Stomach smooth muscle (tissue), 2 donors: ENCODE data around the gene CACNA1G.

Source experiments
- H3K27ac ChIP-seq: one replicate; pipeline ENCODE4 v1.7.0; 2013; ENCODE audit warnings: mild to moderate bottlenecking, low read length, inconsistent platforms
- H3K27me3 ChIP-seq, 2 donors: one replicate each; pipeline ENCODE4 v1.7.0; 2013; ENCODE audit warnings: low read length in 2 of 2; ENCODE audit not compliant: insufficient read depth in 2 of 2, control insufficient read depth in 1 of 2
- H3K36me3 ChIP-seq, 2 donors: one replicate each; pipeline ENCODE4 v1.7.0; 2013; ENCODE audit warnings: low read length in 2 of 2; ENCODE audit not compliant: control insufficient read depth in 2 of 2, insufficient read depth in 2 of 2
- H3K4me1 ChIP-seq: one replicate; pipeline ENCODE4 v1.7.0; 2013; ENCODE audit warnings: low read length; ENCODE audit not compliant: control insufficient read depth, insufficient read depth
- H3K4me3 ChIP-seq, 2 donors: one replicate each; pipeline ENCODE4 v1.7.0; 2013; ENCODE audit warnings: low read length in 2 of 2
- H3K9ac ChIP-seq, 2 donors: one replicate each; pipeline ENCODE4 v1.7.0; 2013; ENCODE audit warnings: low read length in 2 of 2, mild to moderate bottlenecking in 1 of 2
- H3K9me3 ChIP-seq, 2 donors: one replicate each; pipeline ENCODE4 v1.7.0; 2013; ENCODE audit warnings: low read length in 2 of 2; ENCODE audit not compliant: control insufficient read depth in 2 of 2
- donor health status: healthy.
- donor health status: Pancreatic carcinoma.

Gene CACNA1G

GRCh38 chr17:50657627-50658026 lies 97.1 kb downstream of the CACNA1G start:
- H3K27ac ChIP-seq, result no peak overlapping the region
- H3K4me3 ChIP-seq, result no peak overlapping the region
- H3K27me3 ChIP-seq, result no peaks in the 10 kb centered on the region
- no peaks in the 10 kb centered on the region for H3K36me3 ChIP-seq
- peaks cover 26% of the 10 kb centered on the region for H3K4me1 ChIP-seq
- H3K9ac ChIP-seq, result no peak overlapping the region
- H3K9me3 ChIP-seq, result no peaks in the 10 kb centered on the region

GRCh38 chr17:50658616-50659015 lies 98.1 kb downstream of the CACNA1G start:
- Histone ChIP-seq H3K27ac (no peak overlapping the region), H3K36me3 (no peaks in the 10 kb centered on the region), H3K9ac (no peak overlapping the region), H3K27me3 (no peaks in the 10 kb centered on the region), H3K9me3 (no peaks in the 10 kb centered on the region), H3K4me3 (no peak overlapping the region), H3K4me1 (peaks cover 26% of the 10 kb centered on the region)

- Histone ChIP-seq H3K4me1 (peaks cover 26% of the 10 kb centered on the region), H3K27ac (no peak overlapping the region), H3K4me3 (no peak overlapping the region), H3K9ac (no peak overlapping the region), H3K36me3 (no peaks in the 10 kb centered on the region), H3K27me3 (no peaks in the 10 kb centered on the region), H3K9me3 (no peaks in the 10 kb centered on the region)
These were observed 98.7 kb downstream of the CACNA1G start for GRCh38 chr17:50659179-50659578.

- H3K27me3 ChIP-seq, result no peaks in the 10 kb centered on the region
- no peaks in the 10 kb centered on the region for H3K9me3 ChIP-seq
- no peak overlapping the region for H3K4me3 ChIP-seq
- H3K36me3 ChIP-seq, result no peaks in the 10 kb centered on the region
- no peak overlapping the region for H3K27ac ChIP-seq
- peak overlapping the region in 1 of 2 donors; percentile 13 for H3K9ac ChIP-seq
- peaks cover 26% of the 10 kb centered on the region for H3K4me1 ChIP-seq
These were observed 99.7 kb downstream of the CACNA1G start for GRCh38 chr17:50660042-50660886.

GRCh38 chr17:50660887-50661345 lies 100.4 kb downstream of the CACNA1G start:
- Histone ChIP-seq H3K4me3 (no peak overlapping the region), H3K9me3 (no peaks in the 10 kb centered on the region), H3K27ac (no peak overlapping the region), H3K36me3 (no peaks in the 10 kb centered on the region), H3K27me3 (no peaks in the 10 kb centered on the region), H3K9ac (no peak overlapping the region), H3K4me1 (peaks cover 26% of the 10 kb centered on the region)

GRCh38 chr17:50661348-50661747 lies 100.8 kb downstream of the CACNA1G start:
- H3K27me3 ChIP-seq, result no peaks in the 10 kb centered on the region
- H3K4me3 ChIP-seq, result no peak overlapping the region
- H3K4me1 ChIP-seq, result peaks cover 26% of the 10 kb centered on the region
- H3K27ac ChIP-seq, result no peak overlapping the region
- H3K36me3 ChIP-seq, result no peaks in the 10 kb centered on the region
- H3K9me3 ChIP-seq, result no peaks in the 10 kb centered on the region
- H3K9ac ChIP-seq, result peak overlapping the region in 1 of 2 donors; percentile 21

GRCh38 chr17:50661795-50662391 lies 101.4 kb downstream of the CACNA1G start:
- H3K4me3 ChIP-seq, result peak overlapping the region in 1 of 2 donors; percentile 3
- H3K4me1 ChIP-seq, result peaks cover 26% of the 10 kb centered on the region
- peak overlapping the region in 1 of 2 donors; percentile 21 for H3K9ac ChIP-seq
- no peaks in the 10 kb centered on the region for H3K9me3 ChIP-seq
- H3K27me3 ChIP-seq, result no peaks in the 10 kb centered on the region
- H3K27ac ChIP-seq, result no peak overlapping the region
- H3K36me3 ChIP-seq, result no peaks in the 10 kb centered on the region

- Histone ChIP-seq H3K4me1 (peaks cover 26% of the 10 kb centered on the region), H3K9ac (no peak overlapping the region), H3K36me3 (no peaks in the 10 kb centered on the region), H3K27ac (no peak overlapping the region), H3K4me3 (no peak overlapping the region), H3K9me3 (no peaks in the 10 kb centered on the region), H3K27me3 (no peaks in the 10 kb centered on the region)
These were observed 102.2 kb downstream of the CACNA1G start for GRCh38 chr17:50662632-50663225.

- Histone ChIP-seq H3K4me3 (no peak overlapping the region), H3K4me1 (peaks cover 26% of the 10 kb centered on the region), H3K27ac (no peak overlapping the region), H3K27me3 (no peaks in the 10 kb centered on the region), H3K9ac (no peak overlapping the region), H3K36me3 (no peaks in the 10 kb centered on the region), H3K9me3 (no peaks in the 10 kb centered on the region)
These were observed 103.4 kb downstream of the CACNA1G start for GRCh38 chr17:50663812-50664374.

- Histone ChIP-seq H3K27me3 (no peaks in the 10 kb centered on the region), H3K36me3 (no peaks in the 10 kb centered on the region), H3K4me1 (peaks cover 24% of the 10 kb centered on the region), H3K9ac (no peak overlapping the region), H3K4me3 (no peak overlapping the region), H3K9me3 (no peaks in the 10 kb centered on the region), H3K27ac (no peak overlapping the region)
These were observed 104.4 kb downstream of the CACNA1G start for GRCh38 chr17:50664788-50665458.
